ENCODE measurements around the gene TMEM252.

TMEM252 gene

GRCh38 chr9:68538200-68538599 lies 2.5 kb downstream of the TMEM252 start:
- DNase-seq: no peak

- no peak for DNase-seq
Observed at GRCh38 chr9:68537616-68537880, 3.1 kb downstream of the TMEM252 start.

- no peak for DNase-seq
Observed at GRCh38 chr9:68536876-68537615, 3.6 kb downstream of the TMEM252 start.

- DNase-seq: no peak
Observed at GRCh38 chr9:68533678-68534077, 7.0 kb downstream of the TMEM252 start.

- DNase-seq: no peak
Observed at GRCh38 chr9:68532131-68532530, 8.6 kb downstream of the TMEM252 start.

- DNase-seq: peak; percentile 38
Observed at GRCh38 chr9:68530618-68531017, 10.1 kb downstream of the TMEM252 start.

GRCh38 chr9:68523367-68523936 lies 17.2 kb downstream of the TMEM252 start:
- DNase-seq: no peak

GRCh38 chr9:68522954-68523353 lies 17.7 kb downstream of the TMEM252 start:
- no peak for DNase-seq

- DNase-seq: peak; percentile 10
Observed at GRCh38 chr9:68522131-68522530, 18.6 kb downstream of the TMEM252 start.

- DNase-seq: no peak
Observed at GRCh38 chr9:68515326-68516017, 25.2 kb downstream of the TMEM252 start.

- no peak for DNase-seq
Observed at GRCh38 chr9:68513981-68514380, 26.7 kb downstream of the TMEM252 start.

GRCh38 chr9:68513385-68513784 lies 27.3 kb downstream of the TMEM252 start:
- DNase-seq: no peak

GRCh38 chr9:68509689-68510088 lies 31.0 kb downstream of the TMEM252 start:
- no peak for DNase-seq

GRCh38 chr9:68508547-68508946 lies 32.1 kb downstream of the TMEM252 start:
- no peak for DNase-seq

- DNase-seq: no peak
Observed at GRCh38 chr9:68507806-68508145, 32.9 kb downstream of the TMEM252 start.

GRCh38 chr9:68507130-68507805 lies 33.4 kb downstream of the TMEM252 start:
- DNase-seq: no peak

- no peak for DNase-seq
Observed at GRCh38 chr9:68506551-68506950, 34.1 kb downstream of the TMEM252 start.

GRCh38 chr9:68505681-68506409 lies 34.8 kb downstream of the TMEM252 start:
- DNase-seq: no peak

- no peak for DNase-seq
Observed at GRCh38 chr9:68502279-68502678, 38.4 kb downstream of the TMEM252 start.

GRCh38 chr9:68500457-68501381 lies 40.0 kb downstream of the TMEM252 start:
- DNase-seq: no peak

GRCh38 chr9:68498816-68499215 lies 41.9 kb downstream of the TMEM252 start:
- DNase-seq: no peak

GRCh38 chr9:68497629-68498028 lies 43.1 kb downstream of the TMEM252 start:
- no peak for DNase-seq
